HG02885 (cell line): ENCODE data around the gene BANK1.

Experiments
- ATAC-seq: cut with Tn5 transposase; IDR thresholded peaks from one replicate; pipeline ENCODE4 v1.9.1; 2021; ENCODE audit warnings: mild to moderate bottlenecking; ENCODE audit not compliant: unreplicated experiment, poor library complexity

BANK1 gene

GRCh38 chr4:101807351-101807750 is 16.8 kb downstream of the BANK1 start:
- peak; percentile 34 for ATAC-seq

- ATAC-seq, result peak; percentile 73
These were observed 23.1 kb downstream of the BANK1 start for GRCh38 chr4:101813604-101814003.

- ATAC-seq, result no peak
These were observed 27.8 kb downstream of the BANK1 start for GRCh38 chr4:101818362-101818761.

GRCh38 chr4:101823864-101824263 is 33.3 kb downstream of the BANK1 start:
- no peak for ATAC-seq

GRCh38 chr4:101824500-101824899 is 34.0 kb downstream of the BANK1 start:
- no peak for ATAC-seq

GRCh38 chr4:101825953-101826352 is 35.4 kb downstream of the BANK1 start:
- no peak for ATAC-seq

GRCh38 chr4:101831816-101832215 is 41.3 kb downstream of the BANK1 start:
- no peak for ATAC-seq

- ATAC-seq, result no peak
These were observed 43.0 kb downstream of the BANK1 start for GRCh38 chr4:101833480-101833879.

- ATAC-seq, result no peak
These were observed 44.8 kb downstream of the BANK1 start for GRCh38 chr4:101835121-101835904.

GRCh38 chr4:101843054-101843453 is 52.5 kb downstream of the BANK1 start:
- ATAC-seq, result no peak

GRCh38 chr4:101846550-101846949 is 56.0 kb downstream of the BANK1 start:
- no peak for ATAC-seq

- ATAC-seq, result peak; percentile 37
These were observed 60.2 kb downstream of the BANK1 start for GRCh38 chr4:101850698-101851097.

- ATAC-seq, result no peak
These were observed 61.1 kb downstream of the BANK1 start for GRCh38 chr4:101851672-101852071.

GRCh38 chr4:101853028-101853427 is 62.5 kb downstream of the BANK1 start:
- ATAC-seq, result peak; percentile 78

GRCh38 chr4:101853691-101854090 is 63.2 kb downstream of the BANK1 start:
- no peak for ATAC-seq

GRCh38 chr4:101855239-101855638 is 64.7 kb downstream of the BANK1 start:
- ATAC-seq, result no peak

GRCh38 chr4:101856149-101856548 is 65.6 kb downstream of the BANK1 start:
- ATAC-seq, result no peak

- ATAC-seq, result no peak
These were observed 66.6 kb downstream of the BANK1 start for GRCh38 chr4:101857176-101857575.

- no peak for ATAC-seq
These were observed 68.1 kb downstream of the BANK1 start for GRCh38 chr4:101858641-101859040.

- peak; percentile 66 for ATAC-seq
These were observed 72.1 kb downstream of the BANK1 start for GRCh38 chr4:101862595-101862994.

- ATAC-seq, result no peak
These were observed 74.1 kb downstream of the BANK1 start for GRCh38 chr4:101864660-101865059.

GRCh38 chr4:101865501-101866062 is 75.1 kb downstream of the BANK1 start:
- no peak for ATAC-seq
